ENCODE measurements around the gene SBNO2. TPM values are rescaled to one million over a fixed set of nuclear protein-coding genes. Genes with fewer than 3 reads are reported as not detected.

Gene SBNO2
- total RNA-seq, 2 donors from 2014 or later = 14.7 to 17.7 TPM

GRCh38 chr19:1135454-1135853 is 38.6 kb downstream of the SBNO2 start:
- Histone ChIP-seq H3K4me3 (no peak overlapping the region), H3K4me1 (peaks cover 0 to 46% of the 10 kb centered on the region in 2 donors), H3K27me3 (no peaks in the 10 kb centered on the region), H3K9me3 (no peaks in the 10 kb centered on the region), H3K36me3 (peaks cover 2% of the 10 kb centered on the region), H3K27ac (no peak overlapping the region)
- no peak for TF ChIP-seq CTCF (IDR thresholded peaks at IDR 0.05)
- no peak for DNase-seq (ENCODE audit: low spot score)

- TF ChIP-seq CTCF (IDR thresholded peaks at IDR 0.05) = no peak
- Histone ChIP-seq H3K4me3 (no peak overlapping the region), H3K9me3 (no peaks in the 10 kb centered on the region)
These were observed 39.6 kb downstream of the SBNO2 start for GRCh38 chr19:1134431-1134830.

GRCh38 chr19:1133471-1133929 is 40.6 kb downstream of the SBNO2 start:
- Histone ChIP-seq H3K4me3 (no peak overlapping the region), H3K27me3 (no peaks in the 10 kb centered on the region), H3K9me3 (no peaks in the 10 kb centered on the region), H3K27ac (peak overlapping the region; percentile 78 to 80), H3K4me1 (peaks cover 0 to 56% of the 10 kb centered on the region in 2 donors), H3K36me3 (no peaks in the 10 kb centered on the region)
- no peak for TF ChIP-seq CTCF (IDR thresholded peaks at IDR 0.05)
- DNase-seq (ENCODE audit: low spot score) = no peak

More at GRCh38 chr19:1134431-1134830, 39.6 kb downstream of the SBNO2 start:
- Histone ChIP-seq H3K27me3 (no peaks in the 10 kb centered on the region), H3K36me3 (no peaks in the 10 kb centered on the region), H3K27ac (no peak overlapping the region), H3K4me1 (peaks cover 0 to 55% of the 10 kb centered on the region in 2 donors)
- no peak for DNase-seq (ENCODE audit: low spot score)

- H3K27me3 ChIP-seq = no peaks in the 10 kb centered on the region
- H3K4me1 ChIP-seq = peaks cover 0 to 56% of the 10 kb centered on the region in 2 donors
- peak overlapping the region; percentile 78 to 80 for H3K27ac ChIP-seq
- peaks cover 4% of the 10 kb centered on the region for H3K36me3 ChIP-seq
- peak overlapping the region; percentile 58 to 60 for H3K4me3 ChIP-seq
- H3K9me3 ChIP-seq = no peaks in the 10 kb centered on the region
- no peak for DNase-seq (ENCODE audit: low spot score)
- TF ChIP-seq CTCF (IDR thresholded peaks at IDR 0.05) = no peak
These were observed 41.3 kb downstream of the SBNO2 start for GRCh38 chr19:1132552-1133383.

GRCh38 chr19:1131718-1132551 is 42.1 kb downstream of the SBNO2 start:
- H3K27me3 ChIP-seq = no peaks in the 10 kb centered on the region
- no peaks in the 10 kb centered on the region for H3K9me3 ChIP-seq
- H3K4me1 ChIP-seq = peaks cover 0 to 56% of the 10 kb centered on the region in 2 donors
- peak; percentile 96 for DNase-seq (ENCODE audit: low spot score)
- H3K36me3 ChIP-seq = peaks cover 12% of the 10 kb centered on the region
- H3K27ac ChIP-seq = peak overlapping the region; percentile 78 to 80
- H3K4me3 ChIP-seq = peak overlapping the region; percentile 58 to 60
- TF ChIP-seq CTCF (IDR thresholded peaks at IDR 0.05) = peak in 1 of 2 donors; percentile 23
